GM21737 (cell line): ENCODE measurements around the gene AOAH.
"Not testable (repeated sequence)": the region's sequence is repeated elsewhere in the genome, so short reads cannot be mapped to it uniquely, and the experiment has no call there.

Experiments
- ATAC-seq: cut with Tn5 transposase; IDR thresholded peaks from one replicate; pipeline ENCODE4 v1.9.1; 2021; ENCODE audit warnings: mild to moderate bottlenecking, moderate library complexity; ENCODE audit not compliant: unreplicated experiment

The AOAH gene

DNA sequence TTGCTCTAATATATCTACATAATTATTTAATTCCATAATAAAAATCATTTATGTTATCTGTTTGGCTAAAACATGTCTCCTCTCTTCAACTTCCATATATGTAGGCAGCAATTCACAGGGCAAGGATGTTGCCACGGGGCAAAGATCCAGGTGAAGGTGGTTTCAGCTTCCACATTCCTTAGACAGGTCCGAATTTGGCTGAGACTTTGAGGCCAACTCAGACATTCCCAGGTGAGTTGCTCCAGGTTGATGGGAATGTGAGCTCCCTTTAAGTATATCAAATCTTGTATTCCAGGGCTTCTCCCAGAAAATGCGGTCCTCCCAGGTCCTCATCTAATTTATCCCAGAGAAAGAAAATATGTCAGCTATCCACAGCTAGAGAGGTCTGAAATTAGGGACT is 15.1 kb upstream of the AOAH start:
- no peak for ATAC-seq

- ATAC-seq, result peak; percentile 92
Observed at GRCh38 chr7:36736899-36737211, 12.6 kb upstream of the AOAH start.

GRCh38 chr7:36736090-36736898 is 12.0 kb upstream of the AOAH start:
- no peak for ATAC-seq

DNA sequence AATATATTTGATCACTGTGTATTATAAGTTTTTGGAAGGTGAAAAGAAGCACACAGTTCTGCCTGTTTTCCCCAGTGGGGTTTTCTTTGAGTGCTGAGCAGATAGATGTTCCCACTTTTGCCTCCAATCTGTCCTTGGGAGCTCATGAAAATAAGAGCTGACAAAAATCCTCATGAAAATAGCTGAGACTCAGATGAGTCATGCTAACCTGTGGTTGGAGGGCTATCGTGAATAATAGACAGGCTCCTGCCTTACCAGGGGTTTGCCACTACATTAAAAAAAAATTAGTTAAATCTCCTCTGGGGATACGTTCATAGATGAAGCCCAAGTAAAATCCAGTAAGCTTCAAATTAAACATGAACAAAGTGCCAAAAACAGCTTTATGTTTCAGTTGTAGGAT is 10.9 kb upstream of the AOAH start:
- ATAC-seq, result no peak

DNA sequence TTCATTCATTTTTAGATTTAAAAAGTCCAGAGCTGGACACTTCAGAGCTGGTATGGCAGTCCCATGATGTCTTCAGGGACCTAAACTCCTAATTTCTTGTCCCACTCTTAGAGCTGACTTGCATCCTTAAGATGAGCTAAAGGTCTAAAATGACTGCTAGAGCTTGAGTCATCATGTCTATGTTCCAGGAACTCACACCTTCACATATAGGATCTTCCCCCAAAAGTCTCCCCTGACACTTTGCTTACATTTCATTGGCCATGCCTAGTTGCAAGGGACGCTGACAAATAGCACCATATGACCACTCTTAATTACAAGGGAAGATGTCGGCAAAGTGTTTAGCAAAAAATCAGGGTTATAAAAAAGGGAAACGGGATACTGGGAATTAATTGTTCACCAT is 10.4 kb upstream of the AOAH start:
- no peak for ATAC-seq

DNA sequence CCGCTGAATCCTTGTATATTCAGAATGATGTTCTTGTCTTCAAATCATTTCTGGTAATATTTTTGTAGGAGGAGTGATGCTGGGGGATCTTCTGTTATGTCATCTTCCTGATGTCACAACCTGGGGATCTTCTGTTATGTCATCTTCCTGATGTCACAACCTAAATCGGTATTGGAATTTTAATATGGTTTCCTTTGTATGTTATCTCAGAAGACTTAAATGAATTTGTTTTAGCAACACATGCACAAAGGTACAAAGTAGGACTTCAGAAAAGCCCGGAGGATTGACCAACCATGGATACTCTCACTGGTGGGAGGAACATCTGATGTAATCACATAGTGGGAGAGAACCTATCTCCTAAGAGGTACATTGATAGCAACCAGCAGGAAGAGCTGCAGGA is 9.1 kb upstream of the AOAH start:
- ATAC-seq, result no peak

DNA sequence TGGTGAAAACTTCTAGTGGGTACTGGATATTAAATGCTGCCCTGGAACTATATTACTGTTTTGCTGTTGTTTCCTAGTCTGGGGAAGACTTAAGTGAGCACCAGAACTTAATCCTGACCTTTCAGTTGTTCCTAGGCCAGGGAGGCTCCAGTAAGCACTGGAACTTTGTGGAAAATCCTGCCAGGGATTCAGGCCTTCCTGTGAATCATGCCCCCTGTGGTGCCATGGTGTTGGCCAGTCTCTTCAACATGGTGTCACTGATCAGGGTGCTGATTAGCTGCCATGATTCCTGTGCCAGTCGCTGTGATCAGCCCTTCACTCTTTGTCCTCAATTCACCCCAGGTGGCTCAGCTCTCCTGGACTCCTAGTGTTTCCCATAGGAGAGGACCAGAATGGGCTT is 8.5 kb upstream of the AOAH start:
- ATAC-seq, result no peak

GRCh38 chr7:36730046-36730445 is 5.8 kb upstream of the AOAH start:
- ATAC-seq, result no peak

DNA sequence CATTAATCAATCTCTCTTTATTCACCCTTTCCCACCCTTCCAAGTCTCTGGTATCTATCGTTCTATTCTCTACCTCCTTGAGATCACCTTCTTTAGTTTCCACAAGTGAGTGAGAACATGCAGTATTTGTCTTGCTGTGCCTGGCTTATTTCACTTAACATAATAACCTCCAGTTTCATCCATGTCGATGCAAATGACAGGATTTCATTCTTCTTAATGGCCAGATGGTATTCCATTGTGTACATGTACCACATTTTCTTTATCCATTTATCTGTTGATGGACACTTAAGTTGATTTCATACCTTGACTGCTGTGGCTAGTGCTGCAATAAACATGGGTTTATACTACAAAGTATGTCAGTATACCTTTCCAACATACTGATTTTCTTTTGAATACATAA is 3.8 kb upstream of the AOAH start:
- ATAC-seq, result no peak

DNA sequence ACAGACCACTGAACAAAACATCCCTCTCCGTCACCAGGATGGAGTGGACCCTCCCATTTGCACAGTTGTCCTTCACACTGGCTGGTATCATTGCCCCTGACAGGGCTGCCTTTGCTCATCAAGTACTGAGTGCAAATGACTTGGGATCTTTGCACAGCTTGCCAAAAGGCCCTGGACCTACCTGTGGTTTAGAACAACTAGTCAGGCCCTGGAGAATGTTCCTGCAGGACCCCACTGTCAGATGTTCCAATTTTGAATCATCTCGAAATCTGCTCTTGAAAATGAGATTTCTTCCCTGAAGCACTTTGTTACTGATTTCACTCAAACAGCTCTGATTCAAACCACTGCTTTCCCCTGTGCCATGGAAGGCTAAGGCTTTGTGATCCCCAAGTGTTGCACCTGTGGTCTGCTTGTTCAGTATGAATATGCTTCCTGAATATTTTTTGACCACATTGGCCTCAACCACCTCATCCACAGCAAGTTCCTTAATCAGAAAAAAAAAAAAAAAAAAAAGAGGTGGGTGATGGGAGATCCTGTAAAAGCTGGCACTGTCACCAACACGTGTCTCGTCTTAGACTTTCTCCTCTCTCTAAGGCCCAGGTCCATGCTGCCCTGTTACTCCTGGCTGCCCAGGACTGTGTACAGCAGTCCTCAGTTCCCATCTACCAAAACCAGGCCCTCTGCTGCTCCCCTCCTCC is 2.7 kb upstream of the AOAH start:
- ATAC-seq, result no peak

DNA sequence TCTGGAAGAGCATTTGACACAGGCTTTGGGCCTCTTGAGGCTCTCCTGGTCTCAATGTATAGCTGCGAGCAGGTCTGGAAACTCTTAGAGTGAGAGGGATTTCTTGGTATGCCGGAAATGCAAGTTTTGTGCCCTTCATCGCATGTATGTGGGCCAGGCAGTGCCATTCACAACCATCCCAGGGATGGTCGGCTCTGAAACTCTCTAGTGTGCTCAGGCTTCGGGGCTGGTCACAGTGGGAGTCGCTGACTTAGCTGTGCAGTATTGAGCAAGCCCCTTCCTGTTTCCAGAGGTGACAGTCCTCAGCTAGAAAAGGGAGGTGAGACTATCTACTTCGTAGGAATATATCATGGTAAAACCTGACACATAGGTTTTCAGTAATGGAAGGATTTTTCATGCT is 2.0 kb upstream of the AOAH start:
- no peak for ATAC-seq

GRCh38 chr7:36724996-36725395 is 702 bp upstream of the AOAH start:
- ATAC-seq, result no peak

DNA sequence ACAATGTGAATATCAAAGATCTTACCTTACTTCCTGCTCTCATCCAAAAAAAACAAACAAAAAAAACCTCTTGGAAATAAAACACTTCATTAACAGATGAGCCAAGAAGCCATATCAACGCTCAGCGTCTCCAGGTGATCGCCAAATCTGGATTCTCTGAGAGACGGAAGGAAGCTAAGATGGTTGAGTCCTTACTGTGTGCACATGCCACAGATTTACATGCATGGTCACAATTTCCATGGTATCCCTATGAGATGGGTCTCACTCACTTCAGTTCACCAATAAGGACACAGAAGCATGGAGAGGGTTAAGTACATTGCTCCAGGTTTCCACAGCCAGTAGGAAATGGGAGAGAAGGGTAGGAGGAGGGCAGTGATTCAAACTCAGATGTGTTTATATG is 1.0 kb downstream of the AOAH start:
- ATAC-seq, result no peak

DNA sequence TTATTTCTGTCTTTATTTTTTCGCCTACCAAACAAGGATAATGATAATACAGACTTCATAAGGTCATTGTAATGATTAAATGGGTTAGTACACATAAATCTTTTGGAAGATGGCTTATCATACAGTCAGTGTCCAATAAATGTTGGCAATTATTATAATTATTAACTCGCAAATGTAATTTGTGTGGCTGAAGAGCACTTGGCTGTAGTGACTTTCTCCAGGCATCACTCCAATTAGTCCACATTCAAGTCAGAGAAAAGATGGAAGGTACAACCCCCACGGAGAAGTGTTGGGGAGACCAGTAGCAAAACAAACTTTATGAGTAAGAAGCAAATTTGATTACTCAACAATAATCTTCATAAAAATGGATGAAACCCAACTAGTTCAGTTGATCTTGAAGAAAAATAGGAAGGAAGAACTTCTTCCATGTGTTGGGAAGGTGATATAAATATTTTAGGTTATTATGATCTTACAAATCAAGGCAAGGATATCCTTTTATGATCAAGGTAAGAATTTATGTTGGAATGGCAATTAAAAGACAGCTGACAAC is 5.1 kb downstream of the AOAH start:
- no peak for ATAC-seq

- ATAC-seq, result no peak
Observed at GRCh38 chr7:36717586-36717985, 6.7 kb downstream of the AOAH start.

- ATAC-seq, result not testable (repeated sequence)
Observed at GRCh38 chr7:36716802-36717201, 7.5 kb downstream of the AOAH start.

DNA sequence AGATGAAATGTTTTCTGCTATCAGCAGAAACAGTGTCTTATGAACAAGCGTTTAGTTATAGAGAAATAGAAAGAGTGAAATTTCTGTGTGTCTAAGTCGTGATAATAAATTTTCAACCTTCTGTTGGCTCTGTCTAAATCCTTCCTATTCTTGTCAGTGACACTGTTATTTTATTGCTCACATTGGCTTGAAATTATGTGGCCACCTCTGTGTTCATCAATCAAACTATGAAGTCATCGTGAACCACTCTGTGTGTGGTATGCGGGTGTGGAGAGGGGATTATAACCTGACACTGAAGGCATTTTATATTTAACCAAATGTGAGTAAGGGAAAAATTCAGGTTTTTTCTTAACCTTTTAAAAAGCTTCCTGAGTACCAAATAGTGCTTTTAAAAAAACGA is 12.3 kb downstream of the AOAH start:
- ATAC-seq, result no peak

GRCh38 chr7:36711256-36711655 is 13.0 kb downstream of the AOAH start:
- ATAC-seq, result no peak

DNA sequence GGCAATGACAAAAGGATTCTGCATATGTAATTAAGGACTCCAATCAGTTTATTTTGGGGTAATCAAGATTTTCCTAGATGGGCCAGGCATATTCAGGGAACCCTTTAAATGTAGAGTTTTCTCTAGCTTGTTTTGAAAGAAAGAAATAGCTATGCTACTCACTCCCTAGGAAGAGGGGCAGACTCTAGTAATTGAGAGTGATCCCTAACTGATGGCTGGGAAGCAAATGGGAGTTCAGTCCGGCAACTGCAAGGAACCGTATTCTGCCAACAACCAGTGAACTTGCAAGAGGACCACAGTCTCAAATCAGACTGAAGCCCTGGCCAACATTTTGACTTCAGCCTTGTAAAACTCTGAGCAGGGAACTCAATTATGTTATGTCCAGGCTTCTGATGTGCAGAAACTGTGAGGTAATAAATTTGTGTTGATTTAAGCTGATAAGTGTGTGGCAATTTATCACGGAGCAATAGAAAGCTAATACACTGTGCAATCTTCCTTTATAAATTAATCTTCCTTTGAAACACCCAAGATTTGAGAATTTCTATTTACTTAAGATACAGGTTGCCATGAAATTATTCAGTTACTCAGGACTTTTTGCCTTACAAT is 14.0 kb downstream of the AOAH start:
- no peak for ATAC-seq

DNA sequence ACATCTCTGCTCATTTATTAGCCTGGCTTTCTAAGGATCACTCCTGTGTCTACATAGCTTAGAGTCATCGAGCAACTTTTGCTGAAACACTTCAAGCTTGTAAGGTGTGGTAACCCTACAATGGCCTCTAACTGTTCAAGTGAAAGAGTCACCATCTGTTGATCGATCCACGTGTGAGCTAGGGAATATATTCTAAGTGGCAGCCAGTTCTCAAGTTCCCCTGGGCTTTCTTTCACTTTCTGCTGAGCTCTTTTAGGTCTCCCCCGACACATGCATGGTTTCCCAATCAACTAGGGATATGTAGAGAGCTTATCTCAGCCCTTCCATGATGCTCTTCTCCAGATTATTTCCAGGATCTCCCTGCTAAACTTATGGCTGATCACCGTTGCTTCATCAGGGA is 15.5 kb downstream of the AOAH start:
- ATAC-seq, result no peak

DNA sequence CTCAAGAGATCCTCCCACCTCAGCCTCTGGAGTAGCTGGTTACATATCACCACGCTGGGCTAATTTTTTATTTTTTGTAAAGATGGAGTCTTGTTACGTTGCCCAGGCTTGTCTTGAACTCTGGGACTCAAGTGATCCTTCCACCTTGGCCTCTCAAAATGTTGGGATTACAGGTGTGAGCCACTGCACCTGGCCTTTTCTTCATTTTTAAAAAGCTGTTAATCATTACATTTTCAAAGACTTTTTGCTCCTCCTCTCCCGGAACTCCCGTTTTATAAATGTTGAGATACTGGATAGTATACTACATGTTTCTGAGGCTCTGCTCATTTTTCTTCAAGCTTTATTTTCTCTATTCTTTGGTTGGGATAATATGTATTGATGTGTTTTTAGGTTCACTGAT is 16.4 kb downstream of the AOAH start:
- ATAC-seq, result no peak

DNA sequence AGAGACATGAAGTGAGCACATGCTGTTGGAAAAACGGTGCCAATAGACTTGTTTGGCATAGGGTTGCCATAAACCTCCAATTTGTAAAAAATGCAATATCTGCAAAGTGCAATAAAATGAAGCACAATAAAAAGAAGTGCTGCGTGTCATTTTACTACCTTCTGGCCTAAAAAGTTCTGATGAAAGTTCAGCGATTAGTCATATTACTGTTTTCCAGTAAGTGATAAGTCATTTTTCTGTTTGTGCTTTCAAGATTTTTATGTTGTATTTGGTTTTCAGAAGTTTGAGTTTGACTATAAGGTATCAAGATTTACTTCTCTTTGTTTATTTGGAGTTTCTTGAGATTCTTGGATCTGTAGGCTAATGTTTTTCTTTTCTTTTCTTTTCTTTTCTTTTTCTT is 16.8 kb downstream of the AOAH start:
- no peak for ATAC-seq
